GM12891 (cell line): ENCODE results near the gene GIMAP8.

Experiments used
- POLR2A ChIP-seq: IDR thresholded peaks from 2 replicates; pipeline ENCODE4 v1.6.1; 2011; ENCODE audit warnings: low read depth, low read length, control low read depth
- POLR2AphosphoS5 ChIP-seq: IDR thresholded peaks from 2 replicates; pipeline ENCODE4 v1.6.1; 2011; ENCODE audit warnings: low read depth, low read length, control low read depth
- TAF1 ChIP-seq: IDR thresholded peaks from 2 replicates; pipeline ENCODE4 v1.6.1; 2011; ENCODE audit warnings: low read depth, low read length, control low read depth

DNA sequence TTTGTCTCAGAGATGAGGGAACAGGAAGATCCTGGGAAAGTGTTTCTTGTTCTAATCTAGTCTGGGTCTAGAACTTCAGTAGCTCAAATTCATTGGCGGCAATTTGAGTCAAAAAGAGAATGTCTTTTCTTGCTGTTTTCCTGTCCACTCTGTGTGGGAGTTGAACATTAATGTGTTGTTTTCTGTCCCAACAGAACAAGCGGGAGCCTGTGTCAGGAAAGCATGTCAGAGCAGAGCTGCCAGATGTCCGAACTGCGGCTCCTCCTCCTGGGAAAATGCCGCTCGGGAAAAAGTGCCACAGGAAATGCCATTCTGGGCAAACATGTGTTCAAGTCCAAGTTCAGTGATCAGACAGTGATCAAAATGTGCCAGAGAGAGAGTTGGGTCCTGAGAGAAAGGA lies 16.0 kb downstream of the GIMAP8 start:
- no peak for TF ChIP-seq POLR2A
- TF ChIP-seq POLR2AphosphoS5: no peak
- no peak for TF ChIP-seq TAF1
